Testis (tissue), 3 donors: ENCODE results near the gene SLX4. TPM values are rescaled to one million over a fixed set of nuclear protein-coding genes. Genes with fewer than 3 reads are reported as not detected.

Experiments used
- DNase-seq: peaks from one replicate; pipeline ENCODE4 v3.0.0-alpha.2; 2019
- H3K27ac ChIP-seq, 2 donors: fragments of 200-600 bp; sonication (generic); one replicate each; pipeline ENCODE4 v1.5.1; 2019
- H3K27me3 ChIP-seq: fragments of 200-600 bp; sonication (generic); one replicate; pipeline ENCODE4 v1.5.1; 2019
- H3K36me3 ChIP-seq: fragments of 200-600 bp; sonication (generic); one replicate; pipeline ENCODE4 v1.5.1; 2017; ENCODE audit warnings: low read depth; ENCODE audit errors: missing control alignments
- H3K4me1 ChIP-seq: fragments of 200-600 bp; sonication (generic); one replicate; pipeline ENCODE4 v1.5.1; 2019
- H3K4me3 ChIP-seq, 2 donors: fragments of 200-600 bp; sonication (generic); one replicate each; pipeline ENCODE4 v1.5.1; 2017 to 2019
- H3K9me3 ChIP-seq: fragments of 200-600 bp; sonication (generic); one replicate; pipeline ENCODE4 v1.5.1; 2017
- CTCF ChIP-seq, 3 experiments: fragments of 450-650 bp in 2 of 3; fragments of 200-600 bp in 1 of 3; sonication (generic) in 1 of 3; IDR thresholded peaks; one replicate each; pipeline ENCODE4 v1.5.1; 2016 to 2019; ENCODE audit warnings: antibody characterized with exemption in 3 of 3, mild to moderate bottlenecking in 2 of 3, moderate library complexity in 1 of 3
- POLR2A ChIP-seq: fragments of 450-650 bp; IDR thresholded peaks from one replicate; pipeline ENCODE4 v1.6.1; 2017; ENCODE audit warnings: antibody characterized with exemption, mild to moderate bottlenecking, moderate library complexity
- WGBS, 2 donors: methylation state at CpG; one replicate each; pipeline ENCODE4 v1.1.5; 2018; 5-methylcytosine and 5-hydroxymethylcytosine counted together
- intact Hi-C: fragments of 100-400 bp; cut with DNase I; formaldehyde crosslinking; loops from one replicate; pipeline ENCODE4 v1.15.1; 2023; ENCODE audit warnings: low total_unique reads
- polyA plus RNA-seq: library from polyadenylated mRNA; stranded (reverse); fragments of 350-450 nt; fragmentation: Illumina TruSeq; extraction: RNeasy Lipid Tissue Mini Kit (QIAGEN cat#74804); gene quantifications from one replicate; pipeline ENCODE4 v1.2.3, GENCODE V29; 2014; ENCODE audit warnings: low read depth, low replicate concordance; ENCODE audit not compliant: insufficient read depth
- total RNA-seq, 2 donors: library from RNA; depleted of rRNA; stranded (reverse); fragments of >200 nt; gene quantifications; one replicate each; pipeline ENCODE4 v1.2.3, GENCODE V29; 2016

SLX4 gene
- total and polyA plus RNA-seq, 3 donors from 2014 or later, result 25.9 to 41.3 (median 28.0) TPM

- no peak overlapping the region for H3K27ac ChIP-seq
- H3K4me1 ChIP-seq, result no peaks in the 10 kb centered on the region
- intact Hi-C loops, result no loop called here
- TF ChIP-seq POLR2A, result no peak
- no peak for TF ChIP-seq CTCF (IDR thresholded peaks at IDR 0.05)
- H3K4me3 ChIP-seq, result no peak overlapping the region
- H3K9me3 ChIP-seq, result no peaks in the 10 kb centered on the region
- DNase-seq, result no peak
- no peaks in the 10 kb centered on the region for H3K27me3 ChIP-seq
- H3K36me3 ChIP-seq, result no peaks in the 10 kb centered on the region
- WGBS, 2 donors, result 92 to 93% methylated on average over 8 to 10 of the region's 10 CpGs
Measured at GRCh38 chr16:3597226-3597625, 14.2 kb downstream of the SLX4 start.

DNA sequence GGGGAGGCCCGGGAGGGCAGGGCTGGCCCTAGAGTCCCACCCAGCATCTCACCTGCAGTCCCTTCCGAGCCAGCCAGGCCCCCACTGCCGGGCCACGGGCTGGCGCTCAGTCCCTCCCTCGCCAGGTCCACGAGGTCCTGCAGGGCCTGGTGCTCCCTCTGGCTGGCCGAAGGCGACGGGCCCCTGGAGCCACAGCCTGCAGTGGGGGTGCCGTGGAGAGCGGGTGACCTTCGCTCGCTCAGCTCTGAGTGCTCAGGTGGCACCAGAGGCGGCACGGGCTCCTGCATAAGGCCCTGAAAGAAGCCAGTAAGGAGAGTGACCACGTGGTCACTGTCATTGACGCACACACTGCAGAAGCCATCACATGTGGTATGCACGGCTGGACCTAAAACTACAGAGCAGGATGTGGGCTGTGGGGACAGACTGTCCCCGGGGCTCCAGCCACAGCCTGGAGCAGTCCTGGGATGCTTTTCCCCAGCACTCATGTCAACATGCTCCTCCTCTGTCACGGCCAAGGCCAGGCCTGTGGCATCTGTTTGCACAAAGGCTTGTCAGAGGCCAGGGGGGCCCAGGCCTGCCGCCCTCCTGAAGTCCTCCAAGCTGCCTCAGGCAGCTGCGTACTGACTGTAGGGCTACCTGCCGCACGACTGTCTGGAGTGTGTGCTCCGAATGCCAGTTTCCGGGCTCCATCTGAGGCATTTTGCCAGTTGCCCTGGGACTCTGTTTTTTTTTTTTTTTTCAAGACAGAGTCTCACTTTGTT lies 15.1 kb downstream of the SLX4 start:
- Histone ChIP-seq H3K27me3 (no peaks in the 10 kb centered on the region), H3K27ac (no peak overlapping the region), H3K4me1 (no peaks in the 10 kb centered on the region), H3K36me3 (no peaks in the 10 kb centered on the region), H3K9me3 (no peaks in the 10 kb centered on the region), H3K4me3 (no peak overlapping the region)
- intact Hi-C loops, result no loop called here
- TF ChIP-seq POLR2A (no peak), CTCF (IDR thresholded peaks at IDR 0.05) (no peak)
- WGBS, 2 donors, result 96 to 99% methylated on average over 8 to 27 of the region's 27 CpGs
- no peak for DNase-seq

- Histone ChIP-seq H3K27ac (no peak overlapping the region), H3K4me3 (no peak overlapping the region), H3K27me3 (no peaks in the 10 kb centered on the region), H3K4me1 (no peaks in the 10 kb centered on the region), H3K36me3 (no peaks in the 10 kb centered on the region), H3K9me3 (no peaks in the 10 kb centered on the region)
- TF ChIP-seq POLR2A, result no peak
- TF ChIP-seq CTCF (IDR thresholded peaks at IDR 0.05), result no peak
- no peak for DNase-seq
- 93 to 94% methylated on average over 3 to 18 of the region's 19 CpGs for WGBS, 2 donors
- intact Hi-C loops, result no loop called here
Measured at GRCh38 chr16:3595521-3596021, 15.8 kb downstream of the SLX4 start.

DNA sequence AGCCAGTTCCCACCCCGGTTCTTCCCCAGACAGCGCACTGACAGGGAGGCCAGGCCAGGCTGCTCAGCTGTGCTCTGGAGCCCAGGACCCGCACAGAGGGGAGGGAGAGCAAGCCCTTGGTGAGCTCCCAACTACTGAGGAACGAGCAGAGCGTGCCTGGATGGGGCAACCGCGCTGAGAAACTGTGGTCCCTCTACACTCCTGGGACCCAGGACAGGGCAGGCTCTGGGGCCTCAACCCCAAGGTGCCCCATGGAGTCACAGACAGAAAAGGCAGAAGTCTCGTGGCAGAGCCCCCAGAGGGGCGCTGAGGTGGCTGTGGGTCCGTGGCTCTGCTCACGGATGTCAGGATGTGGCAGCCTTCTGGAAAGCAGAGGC lies 16.3 kb downstream of the SLX4 start:
- WGBS, 2 donors, result 97% methylated on average over 11 of the region's 11 CpGs; no CpG with 5 or more reads in 1 of the 2 donors
- intact Hi-C loops, result no loop called here
- Histone ChIP-seq H3K4me3 (no peak overlapping the region), H3K27ac (no peak overlapping the region), H3K36me3 (no peaks in the 10 kb centered on the region), H3K4me1 (no peaks in the 10 kb centered on the region), H3K27me3 (no peaks in the 10 kb centered on the region), H3K9me3 (no peaks in the 10 kb centered on the region)
- no peak for DNase-seq
- TF ChIP-seq POLR2A, result no peak
- TF ChIP-seq CTCF (IDR thresholded peaks at IDR 0.05), result no peak
